ENCODE measurements around the gene LAIR2.
"Not testable (repeated sequence)": the region's sequence is repeated elsewhere in the genome, so short reads cannot be mapped to it uniquely, and the experiment has no call there.

LAIR2 gene

DNA sequence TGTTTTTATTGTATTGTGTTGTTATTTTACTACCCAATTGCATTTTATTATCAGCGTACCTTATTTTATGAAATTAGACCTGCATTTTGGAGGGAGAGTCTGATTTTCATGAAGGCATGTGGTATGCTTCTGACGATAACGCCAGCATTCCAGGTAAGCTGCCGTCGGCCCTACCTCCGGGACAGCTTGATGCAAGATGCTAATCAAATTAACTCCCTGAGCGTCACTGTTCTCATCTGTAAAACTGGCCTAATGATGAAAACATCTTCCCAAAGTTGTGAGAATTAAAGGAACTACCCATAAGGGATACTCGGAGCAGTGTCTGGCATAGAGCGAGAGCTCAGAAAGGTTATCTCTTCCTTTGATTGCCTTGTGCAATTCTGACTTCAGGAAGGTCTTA lies 12.9 kb upstream of the LAIR2 start:
- in situ Hi-C loops (cut with MboI; ENCODE audit: low sequenced_read_pairs) = loop anchor here (25.0 kb wide), 2 partner anchors 173 to 423 kb away; partner anchors contain the start of genes LILRB4 and NCR1

DNA sequence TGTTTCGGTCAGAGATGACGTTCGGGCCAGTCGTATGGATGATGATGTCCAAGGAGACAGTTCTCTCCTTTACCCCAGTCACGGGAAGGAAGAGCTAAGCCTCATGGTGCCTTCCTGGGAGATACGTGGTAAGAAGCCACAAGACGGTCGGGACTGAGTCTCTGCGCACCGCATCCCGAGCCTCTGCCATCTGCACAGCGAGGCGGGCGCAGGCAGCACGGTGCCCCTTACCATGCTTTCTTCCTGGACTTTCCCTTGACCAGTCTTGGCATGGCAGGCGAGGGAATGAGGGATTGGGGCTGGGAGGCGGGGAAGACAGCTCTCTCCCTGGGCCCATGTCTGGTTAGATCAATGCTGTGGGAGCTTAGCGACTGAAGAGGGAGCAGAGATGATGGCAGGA lies 10.1 kb upstream of the LAIR2 start:
- in situ Hi-C loops (cut with MboI; ENCODE audit: low sequenced_read_pairs) = loop anchor here (25.0 kb wide), 2 partner anchors 170 to 420 kb away; partner anchors contain the start of genes LILRB4 and NCR1

DNA sequence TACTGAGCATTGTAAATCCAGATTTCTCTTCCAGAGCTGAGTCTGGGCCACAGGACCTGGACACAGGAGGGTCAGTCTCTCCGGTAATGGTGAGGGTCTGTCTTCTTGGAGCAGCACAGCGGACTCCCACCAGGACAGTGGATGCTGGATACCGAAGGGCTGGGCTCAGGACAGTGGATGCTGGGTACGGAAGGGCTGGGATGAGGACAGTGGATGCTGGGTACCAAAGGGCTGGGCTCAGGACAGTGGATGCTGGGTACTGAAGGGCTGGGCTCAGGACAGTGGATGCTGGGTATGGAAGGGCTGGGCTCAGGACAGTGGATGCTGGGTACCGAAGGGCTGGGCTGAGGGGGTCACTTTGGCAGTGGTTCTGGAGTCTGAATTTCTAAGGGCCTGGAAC lies 9.6 kb upstream of the LAIR2 start:
- in situ Hi-C loops (cut with MboI; ENCODE audit: low sequenced_read_pairs) = loop anchor here (25.0 kb wide), 2 partner anchors 169 to 419 kb away; partner anchors contain the start of genes LILRB4 and NCR1

DNA sequence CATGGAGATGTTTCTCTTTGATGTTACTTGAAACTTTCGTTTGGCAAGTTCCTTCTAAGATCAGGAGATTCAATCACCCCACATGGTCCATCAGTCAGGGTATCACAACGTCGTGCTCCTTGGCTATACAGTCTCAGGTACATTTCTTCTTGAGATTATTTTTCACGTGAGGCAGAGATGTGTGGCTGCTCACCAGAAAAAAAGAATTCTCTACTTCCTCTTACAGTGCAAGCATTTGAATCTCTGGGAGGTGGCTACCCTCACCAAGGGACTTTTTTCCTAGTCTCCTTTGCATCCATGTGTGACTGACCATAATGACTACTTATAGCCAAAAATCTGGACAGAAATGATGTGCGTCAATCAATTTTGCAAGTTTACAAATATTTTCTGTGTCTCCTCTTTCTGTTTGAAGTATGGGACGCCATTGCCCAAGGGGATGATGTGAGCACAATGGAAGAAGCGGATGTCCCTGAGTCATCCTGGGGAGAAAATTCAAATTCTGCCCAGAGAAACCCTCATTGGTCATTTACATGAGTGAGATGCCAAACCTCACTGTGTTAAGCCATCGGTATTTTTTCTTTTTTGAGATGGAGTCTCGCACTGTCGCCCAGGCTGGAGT lies 8.6 kb upstream of the LAIR2 start:
- in situ Hi-C loops (cut with MboI; ENCODE audit: low sequenced_read_pairs) = loop anchor here (25.0 kb wide), 2 partner anchors 168 to 418 kb away; partner anchors contain the start of genes LILRB4 and NCR1

DNA sequence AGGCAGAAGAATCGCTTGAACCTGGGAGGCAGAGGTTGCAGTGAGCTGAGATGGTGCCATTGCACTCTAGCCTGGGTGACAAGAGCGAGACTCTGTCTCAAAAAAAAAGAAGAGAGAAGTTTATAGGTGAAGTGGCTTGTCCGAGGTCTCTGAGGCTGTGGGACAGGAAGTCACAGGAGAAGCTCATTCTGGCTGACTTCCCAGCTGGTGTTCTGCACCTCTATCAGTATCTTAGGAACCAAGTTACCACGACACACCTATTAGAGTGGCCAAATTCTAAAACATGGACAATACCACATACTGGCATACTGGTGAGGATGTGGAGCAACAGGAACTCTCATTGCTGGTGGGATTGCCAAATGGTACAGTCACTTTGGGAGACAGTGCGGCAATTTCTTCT lies 7.3 kb upstream of the LAIR2 start:
- in situ Hi-C loops (cut with MboI; ENCODE audit: low sequenced_read_pairs) = loop anchor here (25.0 kb wide), 2 partner anchors 167 to 417 kb away; partner anchors contain the start of genes LILRB4 and NCR1

DNA sequence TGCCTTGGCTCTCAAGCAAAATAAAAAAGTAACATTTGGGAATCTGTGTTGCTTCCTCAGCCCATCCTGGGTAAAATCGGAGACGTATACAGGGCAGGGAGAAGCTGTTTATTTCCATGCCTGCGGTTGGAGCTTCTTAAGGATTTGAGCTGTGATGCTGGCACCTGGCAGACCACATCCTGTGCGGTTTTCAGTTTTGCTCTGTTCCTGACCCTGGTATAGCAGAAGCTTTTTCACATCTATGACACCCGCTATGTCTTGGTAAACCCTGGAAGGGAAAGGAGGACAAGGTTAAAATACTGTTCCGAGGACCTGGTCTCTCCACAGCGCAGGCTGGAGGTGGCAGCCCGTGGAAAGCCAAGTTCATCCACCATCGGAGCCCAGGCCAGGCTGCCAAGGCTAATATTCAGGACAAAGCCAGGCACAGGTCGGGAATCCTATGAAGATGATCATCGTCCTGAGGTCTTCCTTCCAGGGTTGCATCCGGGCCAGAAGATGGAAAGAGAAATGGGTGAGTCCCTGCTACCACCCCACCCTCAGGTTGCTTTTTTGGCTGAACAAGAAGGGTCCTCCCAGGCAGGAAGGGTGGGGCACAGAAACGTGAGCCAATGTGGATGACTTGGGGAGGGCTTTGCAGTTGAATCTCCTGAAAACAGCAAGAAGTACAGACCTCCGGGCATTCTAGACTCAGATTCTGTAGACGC lies 4.7 kb upstream of the LAIR2 start:
- in situ Hi-C loops (cut with MboI; ENCODE audit: low sequenced_read_pairs) = loop anchor here (25.0 kb wide), 2 partner anchors 164 to 414 kb away; partner anchors contain the start of genes LILRB4 and NCR1

DNA sequence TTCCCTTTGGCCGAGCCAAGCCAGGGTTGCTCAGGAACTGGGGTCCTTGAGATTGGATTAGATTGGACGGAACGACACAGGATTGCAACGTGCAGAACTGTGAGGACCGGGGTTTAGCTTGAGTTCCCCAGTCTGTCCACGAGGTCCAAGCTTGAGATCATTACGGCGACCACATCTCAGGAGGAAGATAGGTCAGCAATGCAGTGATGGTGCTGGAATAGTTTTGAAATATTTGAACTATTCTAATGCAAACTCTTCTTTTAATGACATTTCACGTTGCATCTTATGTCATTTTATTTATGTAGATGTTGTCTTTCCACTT lies 4.2 kb upstream of the LAIR2 start:
- in situ Hi-C loops (cut with MboI; ENCODE audit: low sequenced_read_pairs) = loop anchor here (25.0 kb wide), 2 partner anchors 164 to 414 kb away; partner anchors contain the start of genes LILRB4 and NCR1

DNA sequence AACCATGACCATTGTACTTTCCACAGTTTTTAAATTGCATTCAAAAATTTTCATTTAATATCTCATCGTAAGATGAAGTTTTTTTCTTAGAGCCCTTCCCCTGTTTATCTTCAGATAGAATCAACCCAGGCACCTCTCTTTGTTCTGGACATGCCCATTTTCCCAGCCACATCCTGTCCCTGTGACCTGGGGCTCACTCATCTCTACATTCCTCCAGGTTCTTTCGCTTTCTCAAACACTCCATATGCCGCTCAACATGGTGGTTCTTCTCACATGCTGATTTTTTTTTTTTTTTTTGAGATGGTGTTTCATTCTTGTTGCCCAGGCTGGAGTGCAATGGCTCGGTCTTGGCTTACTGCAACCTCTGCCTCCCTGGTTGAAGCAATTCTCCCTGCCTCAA lies 2.9 kb downstream of the LAIR2 start:
- in situ Hi-C loops (cut with MboI; ENCODE audit: low sequenced_read_pairs) = not testable (repeated sequence)

DNA sequence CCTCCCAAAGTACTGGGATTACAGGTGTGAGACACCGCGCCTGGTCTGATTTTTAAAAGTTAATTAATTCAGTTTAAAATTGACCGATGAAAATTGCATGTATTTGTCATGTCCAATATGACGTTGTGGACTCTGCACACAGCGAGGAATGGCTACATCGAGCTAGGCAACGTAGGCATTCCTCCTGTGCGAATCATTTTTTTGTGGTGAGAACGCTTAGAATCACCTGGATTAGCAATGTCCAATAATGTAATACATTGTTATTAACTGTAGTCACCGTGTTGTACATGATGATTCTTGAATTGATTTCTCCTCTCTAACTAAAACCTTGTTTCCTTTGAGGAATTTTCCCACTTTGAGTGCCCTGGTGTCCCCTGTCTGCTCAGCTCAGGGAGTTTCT lies 3.4 kb downstream of the LAIR2 start:
- in situ Hi-C loops (cut with MboI; ENCODE audit: low sequenced_read_pairs) = no loop called here

DNA sequence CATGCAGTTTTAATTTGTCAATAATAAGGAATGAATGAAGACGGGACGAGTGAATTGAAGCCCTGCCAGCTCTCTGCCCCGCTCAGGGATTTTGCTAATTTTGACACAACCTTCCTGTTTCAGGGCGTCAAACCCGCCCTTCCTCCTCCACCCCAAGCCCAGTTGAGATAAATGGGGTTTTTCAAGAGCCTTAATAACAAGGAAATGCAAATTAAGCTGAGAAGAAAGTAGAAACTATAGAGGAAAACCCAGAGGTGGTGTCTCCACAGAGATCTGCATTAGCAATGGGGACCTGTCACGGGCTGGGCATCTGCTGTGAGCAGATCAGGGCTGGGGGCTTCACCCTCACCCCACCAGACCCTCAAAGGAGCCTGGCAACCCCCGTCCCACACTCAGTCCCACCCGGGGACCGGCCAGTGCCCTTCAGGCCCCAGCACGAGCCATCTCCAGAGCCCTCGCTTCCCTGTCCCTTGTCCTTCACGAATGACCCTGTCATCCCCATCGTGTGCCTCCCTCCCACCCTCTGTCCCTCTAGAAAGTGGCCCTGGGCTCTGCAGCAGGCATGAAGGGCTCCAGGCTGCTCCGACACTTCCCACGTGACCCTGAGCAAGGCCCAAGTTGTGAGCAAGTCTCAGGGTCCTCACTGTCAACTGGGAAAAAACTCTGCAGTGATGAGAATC lies 4.5 kb downstream of the LAIR2 start:
- in situ Hi-C loops (cut with MboI; ENCODE audit: low sequenced_read_pairs) = not testable (repeated sequence)

DNA sequence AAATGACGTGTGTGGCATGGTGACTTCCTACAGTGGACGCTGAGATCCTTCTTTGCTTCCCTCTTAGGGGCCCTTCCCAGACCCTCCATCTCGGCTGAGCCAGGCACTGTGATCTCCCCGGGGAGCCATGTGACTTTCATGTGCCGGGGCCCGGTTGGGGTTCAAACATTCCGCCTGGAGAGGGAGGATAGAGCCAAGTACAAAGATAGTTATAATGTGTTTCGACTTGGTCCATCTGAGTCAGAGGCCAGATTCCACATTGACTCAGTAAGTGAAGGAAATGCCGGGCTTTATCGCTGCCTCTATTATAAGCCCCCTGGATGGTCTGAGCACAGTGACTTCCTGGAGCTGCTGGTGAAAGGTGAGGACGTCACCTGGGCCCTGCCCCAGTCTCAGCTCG lies 5.2 kb downstream of the LAIR2 start:
- in situ Hi-C loops (cut with MboI; ENCODE audit: low sequenced_read_pairs) = no loop called here

DNA sequence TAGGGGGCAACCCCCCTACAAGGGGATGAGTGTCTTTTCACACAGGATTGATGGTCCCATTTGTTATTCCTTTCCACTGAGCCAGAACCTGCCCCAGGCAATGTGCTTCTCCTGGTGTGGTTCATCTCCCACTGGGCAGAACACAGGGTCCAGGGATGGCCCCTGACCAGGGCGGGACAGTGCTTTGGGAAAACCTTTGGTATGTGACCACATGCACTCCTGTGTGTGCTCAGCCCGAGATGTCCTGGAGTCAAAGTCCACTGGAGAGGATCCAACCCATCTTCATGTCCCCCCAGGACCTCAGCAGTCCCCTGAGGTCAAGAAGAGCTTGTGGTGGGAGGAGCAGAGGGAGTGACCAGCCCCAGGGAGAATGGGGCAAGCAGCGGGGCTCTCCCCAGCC lies 5.9 kb downstream of the LAIR2 start:
- in situ Hi-C loops (cut with MboI; ENCODE audit: low sequenced_read_pairs) = not testable (repeated sequence)

DNA sequence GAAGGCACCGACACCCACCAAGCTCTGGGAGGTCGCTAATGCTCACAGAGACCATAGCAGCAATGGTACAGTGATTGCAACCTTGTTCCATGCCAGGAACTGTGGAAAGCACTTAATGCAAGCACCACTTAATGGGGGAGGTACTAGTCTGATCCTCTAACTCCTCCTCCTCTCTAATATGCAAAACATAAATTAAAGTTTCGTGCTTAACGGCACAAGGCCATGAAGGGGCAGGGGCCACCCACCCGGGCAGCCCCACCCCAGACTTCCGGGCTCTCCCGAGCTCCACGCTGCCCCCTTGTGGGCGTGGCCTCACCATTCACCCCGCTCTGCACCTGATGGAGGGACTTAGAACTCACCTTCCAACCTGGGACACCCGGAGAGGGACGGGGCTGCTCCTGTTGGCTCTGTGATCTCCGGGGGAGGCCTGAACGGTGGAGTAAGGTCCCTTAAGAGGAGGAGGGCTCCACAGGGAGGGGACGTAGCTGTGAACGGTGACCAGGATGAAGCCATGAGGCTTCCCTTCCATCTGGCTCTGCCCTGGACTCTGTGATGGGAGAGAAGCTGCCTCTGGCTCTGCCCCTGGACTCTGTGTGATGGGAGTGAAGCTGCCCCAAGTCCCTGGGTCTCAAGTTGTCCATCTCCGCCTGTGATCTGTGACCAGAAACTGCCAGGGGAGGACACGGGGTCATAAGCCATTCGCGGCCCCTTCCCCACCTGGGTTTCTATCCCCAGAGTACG lies 6.7 kb downstream of the LAIR2 start:
- in situ Hi-C loops (cut with MboI; ENCODE audit: low sequenced_read_pairs) = not testable (repeated sequence)

DNA sequence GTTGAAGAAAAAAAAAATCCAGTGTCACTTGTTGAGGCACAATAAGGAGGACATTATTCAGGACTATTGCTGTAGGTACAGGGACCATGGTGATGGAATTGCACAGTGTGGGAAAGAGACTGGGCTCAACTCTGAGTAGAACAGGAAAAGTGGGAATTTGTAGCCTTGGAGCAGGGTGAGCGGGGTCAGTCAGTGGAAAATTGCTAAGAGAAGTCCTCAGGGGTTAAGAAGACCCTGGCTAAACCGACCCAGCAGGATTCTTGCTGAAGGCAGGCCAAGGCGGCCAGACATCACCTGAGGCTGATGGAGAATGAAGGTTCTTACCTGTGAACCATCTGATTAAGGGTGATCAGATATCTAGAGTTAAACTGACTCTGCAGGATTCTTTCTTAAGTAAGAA lies 12.5 kb downstream of the LAIR2 start:
- in situ Hi-C loops (cut with MboI; ENCODE audit: low sequenced_read_pairs) = no loop called here

DNA sequence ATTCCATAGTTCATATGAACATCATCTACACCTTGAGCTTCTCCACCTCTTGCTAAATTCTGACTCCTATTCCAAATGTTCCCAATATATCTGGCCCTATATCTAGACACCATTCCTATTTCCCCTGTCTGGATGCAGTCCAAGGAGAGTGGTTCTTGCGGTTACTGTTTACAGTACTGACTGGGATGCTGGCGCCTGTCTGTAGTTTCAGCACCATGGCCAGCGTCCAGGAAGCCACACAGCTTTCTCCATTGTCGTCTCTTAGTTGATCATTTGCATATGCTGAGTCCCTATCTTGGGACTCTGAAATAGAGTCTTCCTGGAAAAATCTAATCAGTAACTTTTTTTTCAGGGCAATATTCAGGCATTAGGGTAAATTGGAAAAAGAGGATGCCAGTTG lies 14.9 kb downstream of the LAIR2 start:
- in situ Hi-C loops (cut with MboI; ENCODE audit: low sequenced_read_pairs) = no loop called here

DNA sequence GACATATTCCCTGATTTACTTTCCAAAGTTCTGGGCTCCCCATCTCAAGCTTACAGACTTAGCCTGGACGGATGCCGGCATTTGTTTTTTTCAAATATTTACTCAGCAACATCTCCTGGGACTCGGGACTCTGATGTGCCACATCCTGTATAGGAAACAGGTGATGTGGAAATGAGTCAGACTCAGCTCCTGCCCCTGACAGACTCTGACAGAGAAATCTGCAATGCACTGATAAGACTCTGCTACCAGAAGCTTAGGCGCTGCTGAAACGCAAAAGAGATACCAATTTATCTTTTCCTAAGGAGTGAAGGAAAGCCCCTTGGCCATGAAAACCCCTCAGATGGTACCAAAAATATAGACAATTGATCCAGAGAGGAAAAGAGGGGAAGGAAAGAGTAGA lies 16.2 kb downstream of the LAIR2 start:
- in situ Hi-C loops (cut with MboI; ENCODE audit: low sequenced_read_pairs) = no loop called here

DNA sequence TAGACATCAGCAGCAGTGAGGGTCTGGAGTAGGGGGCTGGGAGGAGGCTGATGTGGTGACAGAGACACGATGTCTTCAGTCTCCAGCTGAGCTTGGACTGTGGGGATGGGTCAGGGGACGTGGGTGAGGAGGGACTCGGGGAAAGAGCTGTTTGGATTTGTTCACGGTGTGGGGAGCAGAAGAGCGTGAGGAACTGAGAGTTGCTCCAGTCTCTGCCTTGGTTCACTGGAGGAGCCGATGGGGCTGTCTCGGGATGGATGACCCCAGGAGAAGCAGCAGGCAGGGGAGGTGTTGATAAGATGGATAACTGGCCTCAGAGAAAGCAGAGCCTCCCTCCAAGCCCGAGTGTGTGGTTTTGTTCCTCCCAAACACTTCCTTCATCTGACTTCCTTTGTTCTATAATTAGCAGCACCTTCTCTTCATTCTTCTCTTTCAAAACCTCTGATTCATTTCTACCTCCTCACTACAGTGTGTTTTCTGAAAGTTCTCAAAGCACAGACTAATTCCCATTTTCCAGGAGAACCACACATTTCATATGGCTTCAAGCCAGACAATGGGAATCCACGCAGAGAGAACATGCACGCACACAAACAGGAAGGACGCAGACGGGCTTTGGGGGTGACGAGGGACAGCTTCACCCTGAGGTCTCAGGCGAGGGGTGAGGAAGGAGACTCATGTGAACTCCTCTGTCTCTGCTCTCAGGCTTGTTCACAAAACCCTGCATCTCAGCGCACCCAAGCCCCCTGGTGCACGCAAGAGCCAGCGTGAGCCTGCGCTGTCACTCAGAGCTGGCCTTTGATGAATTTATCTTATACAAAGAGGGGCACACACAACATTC lies 18.6 kb downstream of the LAIR2 start:
- in situ Hi-C loops (cut with MboI; ENCODE audit: low sequenced_read_pairs) = no loop called here

DNA sequence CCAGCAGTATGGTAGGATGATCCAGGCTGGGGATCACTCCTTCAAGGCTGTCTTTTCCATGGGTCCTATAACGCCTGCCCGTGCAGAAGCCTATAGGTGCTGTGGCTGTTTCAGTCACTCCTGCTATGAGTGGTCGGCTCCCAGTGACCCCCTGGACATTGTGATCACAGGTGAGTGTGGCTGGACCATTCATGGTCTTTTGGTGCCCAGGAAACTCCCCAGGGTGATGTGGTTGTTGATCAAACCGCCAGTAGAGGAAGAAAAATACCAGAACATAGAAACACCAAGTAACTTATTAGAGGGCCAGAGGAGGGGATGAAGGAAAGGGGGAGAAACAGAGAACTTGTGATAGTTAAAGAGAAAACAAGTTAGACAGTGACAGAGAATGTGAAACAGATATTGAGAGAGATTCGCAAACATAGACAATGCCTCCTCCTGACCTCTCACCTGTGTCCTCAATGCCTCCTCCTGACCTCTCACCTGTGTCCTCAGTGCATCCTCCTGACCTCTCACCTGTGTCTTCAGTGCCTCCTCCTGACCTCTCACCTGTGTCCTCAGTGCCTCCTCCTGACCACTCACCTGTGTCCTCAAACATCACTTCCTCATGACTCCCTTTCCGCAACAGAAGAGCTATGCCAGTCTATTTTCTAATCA lies 19.4 kb downstream of the LAIR2 start:
- in situ Hi-C loops (cut with MboI; ENCODE audit: low sequenced_read_pairs) = no loop called here

DNA sequence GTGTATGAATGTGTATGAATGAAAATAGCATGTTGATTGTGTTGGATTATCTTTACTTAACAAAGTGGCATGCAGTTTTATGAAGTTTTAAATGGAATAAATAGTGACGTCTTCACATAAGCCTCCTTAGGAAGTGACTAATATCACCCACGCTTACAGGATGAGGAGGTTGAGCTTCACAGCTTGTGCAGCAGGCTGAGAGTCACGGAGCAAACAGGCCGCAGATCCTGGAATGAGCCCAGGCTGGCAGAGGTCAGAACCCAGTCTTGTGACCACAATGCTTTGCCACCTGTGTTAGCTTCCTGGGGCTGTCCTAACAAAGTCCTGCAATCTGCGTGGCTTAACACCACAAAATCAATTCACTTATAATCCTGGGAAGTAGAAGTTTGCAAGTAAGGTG lies 20.8 kb downstream of the LAIR2 start:
- in situ Hi-C loops (cut with MboI; ENCODE audit: low sequenced_read_pairs) = no loop called here

DNA sequence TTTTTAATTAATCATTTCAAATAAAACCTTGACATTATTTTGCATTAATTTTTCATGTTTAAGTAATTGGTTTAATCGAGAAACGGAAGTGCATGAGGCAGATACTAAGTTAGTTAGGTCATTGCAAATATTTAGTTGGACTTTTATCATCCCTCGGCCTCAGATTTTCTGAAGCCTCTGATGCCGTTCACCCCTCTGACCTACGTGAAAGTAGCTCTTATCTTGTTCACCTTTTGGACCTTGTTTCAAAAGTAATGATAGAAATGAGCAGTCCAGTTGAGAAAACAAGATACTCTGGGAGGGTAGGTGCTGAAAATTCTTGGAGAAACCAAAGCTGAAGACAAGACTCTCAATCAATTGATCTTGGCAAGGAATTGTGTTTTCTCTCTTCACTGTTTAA lies 23.0 kb downstream of the LAIR2 start:
- in situ Hi-C loops (cut with MboI; ENCODE audit: low sequenced_read_pairs) = no loop called here
